MM.1S (cell line): ENCODE results near the gene DCN.

Experiments used
- DNase-seq: peaks from one replicate; pipeline ENCODE4 v3.0.0-alpha.2; 2015
- H2AFZ ChIP-seq: fragments of 300-600 bp; sonication (generic); 2 replicates; pipeline ENCODE4 v1.6.0; 2016; ENCODE audit warnings: antibody characterized with exemption, low read length
- H3F3A ChIP-seq: fragments of 300-600 bp; sonication (generic); 2 replicates; pipeline ENCODE4 v1.6.1; 2016; ENCODE audit warnings: mild to moderate bottlenecking, antibody characterized with exemption, low read length, moderate library complexity, mixed read lengths; ENCODE audit not compliant: insufficient read depth
- H3K27ac ChIP-seq: fragments of 300-600 bp; sonication (generic); 2 replicates; pipeline ENCODE4 v1.5.1; 2016; ENCODE audit warnings: mild to moderate bottlenecking, low read length
- H3K27me3 ChIP-seq: fragments of 300-600 bp; sonication (generic); replicated peaks from 2 replicates; pipeline ENCODE4 v1.6.0; 2016; ENCODE audit warnings: low read length; ENCODE audit not compliant: insufficient read depth
- H3K36me3 ChIP-seq: fragments of 300-600 bp; sonication (generic); replicated peaks from 2 replicates; pipeline ENCODE4 v1.6.1; 2016; ENCODE audit warnings: mild to moderate bottlenecking, low read length, mixed read lengths; ENCODE audit not compliant: insufficient read depth
- H3K4me1 ChIP-seq: fragments of 300-600 bp; sonication (generic); 2 replicates; pipeline ENCODE4 v1.6.1; 2016; ENCODE audit warnings: low read length, mixed read lengths
- H3K4me2 ChIP-seq: fragments of 300-600 bp; sonication (generic); 2 replicates; pipeline ENCODE4 v1.6.0; 2016; ENCODE audit warnings: low read depth, low read length
- H3K4me3 ChIP-seq: fragments of 300-600 bp; sonication (generic); 2 replicates; pipeline ENCODE4 v1.5.1; 2016; ENCODE audit warnings: low read length, mixed read lengths
- H3K79me2 ChIP-seq: fragments of 300-600 bp; sonication (generic); 2 replicates; pipeline ENCODE4 v1.6.1; 2016; ENCODE audit warnings: mixed run types, low read length, mixed read lengths
- H3K9ac ChIP-seq: fragments of 300-600 bp; sonication (generic); 2 replicates; pipeline ENCODE4 v1.6.1; 2016; ENCODE audit warnings: low read length, mixed read lengths
- H3K9me2 ChIP-seq: fragments of 300-600 bp; sonication (generic); replicated peaks from 2 replicates; pipeline ENCODE4 v1.6.1; 2016; ENCODE audit warnings: mild to moderate bottlenecking, low read length, mixed read lengths; ENCODE audit not compliant: insufficient read depth
- H3K9me3 ChIP-seq: fragments of 300-600 bp; sonication (generic); replicated peaks from 2 replicates; pipeline ENCODE4 v1.6.1; 2016; ENCODE audit warnings: mild to moderate bottlenecking, low read length, mixed read lengths; ENCODE audit not compliant: insufficient read depth
- H4K20me1 ChIP-seq: fragments of 300-600 bp; sonication (generic); 2 replicates; pipeline ENCODE4 v1.6.1; 2016; ENCODE audit warnings: mild to moderate bottlenecking, low read length, moderate library complexity, mixed read lengths; ENCODE audit not compliant: insufficient read depth
- EZH2 ChIP-seq: fragments of 300-600 bp; sonication (generic); optimal IDR thresholded peaks from 2 replicates; pipeline ENCODE3; 2017; ENCODE audit warnings: low read depth, mild to moderate bottlenecking, antibody characterized with exemption, low read length, mixed read lengths
- EZH2phosphoT487 ChIP-seq: fragments of 300-600 bp; sonication (generic); IDR thresholded peaks from 2 replicates; pipeline ENCODE4 v1.6.1; 2018; ENCODE audit warnings: antibody characterized with exemption, low read length
- TF ChIP-seq, protein P1 (sequence below): fragments of 300-600 bp; sonication (generic); IDR thresholded peaks from 2 replicates; pipeline ENCODE4 v1.5.1; 2016; ENCODE audit warnings: antibody characterized with exemption, low read length, mixed read lengths

DCN gene

DNA sequence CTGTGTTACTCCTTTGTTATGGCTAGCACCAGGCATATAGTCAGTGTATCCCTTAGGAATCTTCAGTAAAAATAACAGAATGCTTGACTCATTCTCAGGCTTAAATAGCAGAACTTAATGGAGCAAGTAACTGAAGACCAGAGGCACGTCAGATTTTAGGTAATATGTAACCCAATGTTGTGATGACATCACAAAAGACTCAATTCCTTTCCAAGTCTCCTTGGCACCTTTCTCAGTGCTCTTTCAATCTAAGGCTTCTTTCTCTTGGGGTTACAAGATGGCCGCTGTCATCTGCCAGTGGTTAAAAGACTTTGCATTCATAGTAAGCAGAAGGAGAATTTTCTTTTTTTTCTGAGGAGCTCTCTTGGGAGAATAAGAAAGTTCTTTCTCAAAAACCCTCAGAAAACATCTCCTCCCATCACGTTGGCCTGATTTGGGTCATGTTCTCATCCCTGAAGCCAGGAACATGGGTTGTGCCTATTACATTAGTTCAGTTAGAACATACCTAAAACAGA is 33.4 kb upstream of the DCN start:
- no peaks in the 10 kb centered on the region for H3K27me3 ChIP-seq
- H3K4me3 ChIP-seq: no peak overlapping the region
- H2AFZ ChIP-seq: no peak overlapping the region
- DNase-seq: no peak
- H3K4me2 ChIP-seq: no peak overlapping the region
- no peaks in the 10 kb centered on the region for H3K9me2 ChIP-seq
- H4K20me1 ChIP-seq: no peaks in the 10 kb centered on the region
- no peak overlapping the region for H3K27ac ChIP-seq
- TF ChIP-seq, protein P1, sequence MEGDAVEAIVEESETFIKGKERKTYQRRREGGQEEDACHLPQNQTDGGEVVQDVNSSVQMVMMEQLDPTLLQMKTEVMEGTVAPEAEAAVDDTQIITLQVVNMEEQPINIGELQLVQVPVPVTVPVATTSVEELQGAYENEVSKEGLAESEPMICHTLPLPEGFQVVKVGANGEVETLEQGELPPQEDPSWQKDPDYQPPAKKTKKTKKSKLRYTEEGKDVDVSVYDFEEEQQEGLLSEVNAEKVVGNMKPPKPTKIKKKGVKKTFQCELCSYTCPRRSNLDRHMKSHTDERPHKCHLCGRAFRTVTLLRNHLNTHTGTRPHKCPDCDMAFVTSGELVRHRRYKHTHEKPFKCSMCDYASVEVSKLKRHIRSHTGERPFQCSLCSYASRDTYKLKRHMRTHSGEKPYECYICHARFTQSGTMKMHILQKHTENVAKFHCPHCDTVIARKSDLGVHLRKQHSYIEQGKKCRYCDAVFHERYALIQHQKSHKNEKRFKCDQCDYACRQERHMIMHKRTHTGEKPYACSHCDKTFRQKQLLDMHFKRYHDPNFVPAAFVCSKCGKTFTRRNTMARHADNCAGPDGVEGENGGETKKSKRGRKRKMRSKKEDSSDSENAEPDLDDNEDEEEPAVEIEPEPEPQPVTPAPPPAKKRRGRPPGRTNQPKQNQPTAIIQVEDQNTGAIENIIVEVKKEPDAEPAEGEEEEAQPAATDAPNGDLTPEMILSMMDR: no peak
- no peak for TF ChIP-seq EZH2phosphoT487
- TF ChIP-seq EZH2: no peak
- no peak overlapping the region for H3K9ac ChIP-seq
- no peaks in the 10 kb centered on the region for H3K79me2 ChIP-seq
- H3K9me3 ChIP-seq: no peaks in the 10 kb centered on the region
- no peaks in the 10 kb centered on the region for H3K36me3 ChIP-seq
- no peaks in the 10 kb centered on the region for H3K4me1 ChIP-seq
- no peaks in the 10 kb centered on the region for H3F3A ChIP-seq

DNA sequence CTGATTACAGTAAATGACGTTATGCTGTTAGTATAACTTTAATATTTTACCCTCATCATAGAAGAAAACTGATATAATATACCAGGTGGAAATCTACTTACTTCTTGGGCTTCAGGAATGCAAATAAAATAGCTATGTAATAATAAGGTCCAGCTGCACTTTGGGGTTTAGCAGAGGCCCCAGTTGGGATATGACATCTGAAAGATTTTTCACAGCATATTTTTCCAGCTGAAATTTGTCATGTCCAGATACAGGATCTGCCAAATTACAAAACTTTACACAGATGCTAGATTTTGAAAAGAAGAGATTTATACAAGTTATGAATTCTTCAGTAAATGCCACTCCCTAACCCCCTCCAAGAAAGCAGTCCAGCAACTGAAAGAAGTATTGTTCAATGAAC is 29.2 kb upstream of the DCN start:
- DNase-seq: no peak
- no peaks in the 10 kb centered on the region for H3K27me3 ChIP-seq
- no peaks in the 10 kb centered on the region for H3K9me3 ChIP-seq
- TF ChIP-seq, protein P1: no peak
- TF ChIP-seq EZH2: no peak
- no peak for TF ChIP-seq EZH2phosphoT487
- H3K4me3 ChIP-seq: no peak overlapping the region
- no peak overlapping the region for H2AFZ ChIP-seq
- no peak overlapping the region for H3K9ac ChIP-seq
- no peak overlapping the region for H3K27ac ChIP-seq
- no peak overlapping the region for H3K4me2 ChIP-seq
- H3F3A ChIP-seq: no peaks in the 10 kb centered on the region
- H3K79me2 ChIP-seq: no peaks in the 10 kb centered on the region
- no peaks in the 10 kb centered on the region for H3K9me2 ChIP-seq
- no peaks in the 10 kb centered on the region for H3K4me1 ChIP-seq
- H4K20me1 ChIP-seq: no peaks in the 10 kb centered on the region
- no peaks in the 10 kb centered on the region for H3K36me3 ChIP-seq

DNA sequence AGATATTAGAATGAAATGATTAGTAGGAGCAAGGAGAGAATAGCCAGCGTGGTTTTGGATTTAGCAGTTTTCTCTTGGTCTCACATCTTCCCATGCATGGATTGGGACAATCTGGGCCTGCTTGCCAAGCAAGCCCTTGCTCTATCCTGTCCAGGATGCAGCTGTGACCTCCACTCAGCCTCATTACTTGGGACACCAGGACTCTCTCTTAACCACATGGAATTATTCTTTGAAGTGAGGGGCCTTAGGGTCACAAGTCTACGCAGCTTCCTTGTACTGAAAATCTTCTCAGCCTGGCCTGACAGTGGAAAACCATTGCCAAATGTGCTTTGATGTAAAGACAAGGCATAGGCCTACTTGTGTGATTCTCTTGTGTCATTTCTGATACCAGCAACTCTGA is 28.0 kb upstream of the DCN start:
- Histone ChIP-seq H3K4me3 (no peak overlapping the region), H2AFZ (no peak overlapping the region), H3K4me2 (no peak overlapping the region), H3K27me3 (no peaks in the 10 kb centered on the region), H3K9me2 (no peaks in the 10 kb centered on the region), H3K9me3 (no peaks in the 10 kb centered on the region), H3K27ac (no peak overlapping the region), H3K79me2 (no peaks in the 10 kb centered on the region), H3K36me3 (no peaks in the 10 kb centered on the region), H4K20me1 (no peaks in the 10 kb centered on the region), H3K9ac (no peak overlapping the region), H3K4me1 (no peaks in the 10 kb centered on the region), H3F3A (no peaks in the 10 kb centered on the region)
- no peak for DNase-seq
- no peak for TF ChIP-seq EZH2phosphoT487
- TF ChIP-seq EZH2: no peak
- TF ChIP-seq, protein P1: no peak
